HG03095 (cell line): ENCODE results near the gene TTLL12.
A peak's percentile ranks its signal among the peaks of the same experiment; 100 is the strongest.

Experiments
- ATAC-seq: cut with Tn5 transposase; IDR thresholded peaks from one replicate; pipeline ENCODE4 v1.9.1; 2021; ENCODE audit warnings: moderate library complexity; ENCODE audit not compliant: unreplicated experiment

TTLL12 gene

DNA sequence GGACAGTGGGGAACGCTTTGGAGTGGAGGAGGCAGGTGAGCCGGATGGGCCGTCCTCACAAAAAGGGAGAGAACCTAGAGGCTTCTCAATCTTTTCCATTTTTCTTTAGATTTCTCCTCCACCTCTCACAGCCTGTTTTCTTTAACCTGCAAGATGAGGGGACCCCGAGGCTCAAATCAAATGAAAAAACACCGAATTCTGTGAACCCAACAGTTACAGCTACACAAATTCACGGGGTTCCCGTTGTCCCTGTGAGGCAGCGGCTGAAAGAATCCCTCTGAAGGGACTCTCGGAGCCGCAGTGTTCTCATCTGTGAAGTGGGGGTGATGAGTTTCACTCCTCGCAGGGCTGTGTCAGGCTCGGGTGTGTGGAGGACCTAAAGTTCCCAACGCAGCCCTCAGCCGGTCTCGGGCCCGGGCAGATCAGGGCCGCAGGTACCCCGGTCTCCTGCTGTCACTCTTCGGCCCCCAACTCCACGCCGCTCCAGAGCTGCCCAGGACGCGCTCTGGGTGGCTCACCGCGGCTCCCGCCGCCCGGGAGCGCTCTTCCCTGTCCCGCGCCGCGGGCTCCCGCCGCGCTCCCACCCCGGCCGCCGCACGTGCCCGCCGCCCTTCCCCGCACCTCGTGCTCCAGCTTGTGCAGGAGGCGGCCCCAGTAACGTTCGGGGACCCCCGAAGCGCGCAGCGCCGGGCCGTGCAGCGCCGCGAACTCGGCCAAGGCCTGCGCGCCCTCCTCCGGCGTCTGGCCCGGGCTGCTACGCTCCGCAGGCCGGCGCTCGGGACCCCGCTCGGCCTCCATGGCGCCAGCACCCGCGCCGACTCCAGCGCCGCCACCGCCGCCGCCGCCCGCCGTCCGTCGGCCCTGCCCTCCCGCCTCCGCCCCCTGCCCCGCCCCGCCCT, at the start of gene TTLL12:
TSS of gene TTLL12 (minus strand) at position 863 of the 899 bp plus-strand sequence. CDS start at position 798, 65 bp downstream.
- peak; percentile 44 for ATAC-seq

- ATAC-seq, result no peak
Measured at GRCh38 chr22:43235445-43236409, 48.8 kb upstream of the TTLL12 start.

- no peak for ATAC-seq
Measured at GRCh38 chr22:43234264-43234988, 47.5 kb upstream of the TTLL12 start.

DNA sequence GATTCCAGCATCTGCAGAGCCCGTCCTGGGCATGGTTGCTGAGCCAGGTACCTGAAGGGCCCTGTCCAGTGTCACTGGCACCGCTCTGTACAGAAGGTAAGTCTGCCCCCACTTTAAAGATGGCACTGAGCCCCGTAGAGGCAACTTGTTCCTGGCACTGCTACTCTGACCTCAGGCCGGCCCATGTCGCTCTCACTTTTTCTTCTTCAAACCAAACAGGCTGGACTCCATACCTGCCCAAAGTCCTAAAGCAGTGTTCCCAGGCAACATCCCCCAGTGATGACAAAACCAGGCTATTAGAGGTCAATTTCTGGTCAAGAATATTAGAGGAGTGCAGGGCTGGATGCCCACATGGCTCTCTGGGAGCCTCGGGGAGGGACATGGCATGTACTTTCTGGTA, 46.6 kb upstream of the TTLL12 start:
- ATAC-seq, result no peak

DNA sequence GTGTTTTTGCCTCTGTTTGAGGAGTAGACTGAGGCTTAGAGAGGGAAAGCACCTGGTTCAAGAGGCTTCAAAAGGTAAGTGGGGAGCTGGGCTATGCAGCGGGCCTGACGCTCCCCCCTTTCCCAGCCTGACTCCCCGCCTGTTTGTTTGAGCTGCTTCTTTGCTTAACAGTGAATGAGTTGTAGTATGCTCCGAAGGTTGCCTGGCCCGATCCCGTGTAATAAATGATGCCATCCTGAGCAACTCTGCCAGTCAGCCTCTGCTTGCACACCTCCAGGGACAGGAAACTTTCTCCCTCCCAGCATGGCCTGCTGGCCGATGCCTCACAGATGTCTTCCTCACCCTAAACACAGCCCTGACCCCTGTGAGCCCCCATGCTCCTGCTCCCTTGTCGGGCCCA, 45.5 kb upstream of the TTLL12 start:
- no peak for ATAC-seq

GRCh38 chr22:43231724-43232034, 44.7 kb upstream of the TTLL12 start:
- ATAC-seq, result no peak

DNA sequence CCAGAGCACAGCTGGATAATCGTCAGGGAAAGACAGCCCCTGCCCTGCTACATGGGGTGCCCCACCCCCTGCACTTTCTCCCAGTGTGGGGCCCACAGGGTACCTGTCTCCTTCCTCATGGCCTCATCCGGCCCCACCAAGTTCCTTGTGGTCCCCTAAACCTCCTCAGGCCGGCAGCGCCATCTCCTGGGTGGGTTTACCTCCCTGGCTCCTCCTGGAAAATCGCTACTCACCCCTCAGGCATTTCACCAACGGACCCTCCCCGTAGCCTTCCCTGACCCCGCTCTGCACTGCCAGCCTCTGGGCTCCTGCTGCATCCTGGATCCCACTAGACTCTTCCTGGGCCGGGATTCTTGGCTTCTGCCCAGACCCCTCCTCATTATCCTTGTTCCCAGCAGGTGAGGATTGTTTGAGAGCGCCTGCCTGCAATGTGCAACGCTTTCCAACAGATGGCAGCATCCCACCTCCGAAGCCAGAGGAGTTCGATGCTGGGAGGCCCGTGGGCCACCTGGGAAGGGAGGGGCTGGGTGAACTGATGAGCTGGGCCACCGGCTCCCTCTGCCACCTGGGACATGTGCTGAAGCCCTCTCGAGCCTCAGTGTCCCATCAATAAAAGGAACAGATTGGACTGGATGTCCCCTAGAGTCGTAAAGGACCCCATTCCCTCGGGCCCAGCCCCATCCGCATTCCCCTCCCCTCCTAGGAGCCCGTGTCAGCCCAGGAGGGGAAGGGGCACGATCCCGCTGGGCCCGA, 44.2 kb upstream of the TTLL12 start:
- no peak for ATAC-seq

GRCh38 chr22:43230571-43230970, 43.6 kb upstream of the TTLL12 start:
- no peak for ATAC-seq

DNA sequence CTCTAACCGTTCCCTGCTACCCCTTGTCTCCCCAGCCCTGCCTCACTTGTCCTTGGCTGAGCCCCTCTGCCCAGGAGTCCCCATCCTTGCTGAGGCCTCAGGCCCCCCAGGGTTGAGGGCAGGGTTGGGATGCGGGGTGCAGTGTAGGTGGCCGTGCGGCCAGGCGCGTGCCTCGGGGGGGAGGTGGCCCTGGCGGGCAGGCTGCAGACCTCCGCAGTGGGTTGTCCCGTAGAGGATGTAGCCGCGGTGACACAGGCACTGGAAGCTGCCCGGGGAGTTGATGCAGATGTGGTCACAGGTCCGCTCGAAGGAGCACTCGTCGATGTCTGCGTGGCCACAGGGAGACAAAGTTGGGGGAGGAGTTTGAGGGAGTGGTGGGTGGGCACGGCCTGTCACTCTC, 41.9 kb upstream of the TTLL12 start:
- no peak for ATAC-seq

- no peak for ATAC-seq
Measured at GRCh38 chr22:43228330-43228729, 41.4 kb upstream of the TTLL12 start.

GRCh38 chr22:43227239-43227630, 40.3 kb upstream of the TTLL12 start:
- no peak for ATAC-seq

- no peak for ATAC-seq
Measured at GRCh38 chr22:43226377-43227238, 39.7 kb upstream of the TTLL12 start.

DNA sequence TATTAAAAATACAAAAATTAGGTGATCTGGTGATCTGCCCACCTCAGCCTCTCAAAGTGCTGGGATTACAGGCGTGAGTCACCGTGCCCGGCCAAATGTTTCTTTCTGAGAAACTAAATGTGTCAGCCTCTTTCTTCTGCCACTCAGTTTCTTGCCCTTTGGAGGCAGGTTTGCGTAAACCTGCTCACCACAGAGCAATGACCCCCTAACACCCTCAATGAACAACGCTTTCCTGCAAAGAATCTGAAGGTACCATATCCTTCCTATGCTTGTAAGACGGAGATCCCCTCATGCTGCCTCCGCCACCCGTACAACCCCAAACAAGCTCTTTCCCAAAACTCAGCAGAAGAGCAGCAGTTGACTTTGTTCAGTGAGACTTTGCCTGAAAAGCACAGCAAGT, 38.7 kb upstream of the TTLL12 start:
- no peak for ATAC-seq

DNA sequence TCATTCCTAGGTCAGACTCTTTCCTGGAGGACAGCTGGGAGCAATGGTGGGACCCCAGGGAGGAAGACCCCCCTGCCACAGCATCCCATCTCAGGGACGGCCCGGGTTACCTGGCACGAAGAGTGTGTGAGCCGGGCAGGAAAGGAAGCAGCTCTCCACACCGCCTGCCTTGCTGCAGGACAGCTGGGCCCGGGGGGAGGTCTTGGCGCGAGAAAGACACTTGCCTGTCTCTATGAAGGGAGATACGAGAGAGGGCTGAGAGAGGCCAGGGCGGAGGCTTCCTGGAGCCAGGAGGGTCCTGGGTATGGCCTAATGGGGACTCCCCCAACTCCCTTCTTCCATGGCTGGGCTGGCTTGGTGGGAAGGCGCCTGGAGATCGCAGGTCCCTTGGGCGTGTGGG, 36.1 kb upstream of the TTLL12 start:
- ATAC-seq, result no peak

- ATAC-seq, result no peak
Measured at GRCh38 chr22:43222262-43222661, 35.3 kb upstream of the TTLL12 start.

DNA sequence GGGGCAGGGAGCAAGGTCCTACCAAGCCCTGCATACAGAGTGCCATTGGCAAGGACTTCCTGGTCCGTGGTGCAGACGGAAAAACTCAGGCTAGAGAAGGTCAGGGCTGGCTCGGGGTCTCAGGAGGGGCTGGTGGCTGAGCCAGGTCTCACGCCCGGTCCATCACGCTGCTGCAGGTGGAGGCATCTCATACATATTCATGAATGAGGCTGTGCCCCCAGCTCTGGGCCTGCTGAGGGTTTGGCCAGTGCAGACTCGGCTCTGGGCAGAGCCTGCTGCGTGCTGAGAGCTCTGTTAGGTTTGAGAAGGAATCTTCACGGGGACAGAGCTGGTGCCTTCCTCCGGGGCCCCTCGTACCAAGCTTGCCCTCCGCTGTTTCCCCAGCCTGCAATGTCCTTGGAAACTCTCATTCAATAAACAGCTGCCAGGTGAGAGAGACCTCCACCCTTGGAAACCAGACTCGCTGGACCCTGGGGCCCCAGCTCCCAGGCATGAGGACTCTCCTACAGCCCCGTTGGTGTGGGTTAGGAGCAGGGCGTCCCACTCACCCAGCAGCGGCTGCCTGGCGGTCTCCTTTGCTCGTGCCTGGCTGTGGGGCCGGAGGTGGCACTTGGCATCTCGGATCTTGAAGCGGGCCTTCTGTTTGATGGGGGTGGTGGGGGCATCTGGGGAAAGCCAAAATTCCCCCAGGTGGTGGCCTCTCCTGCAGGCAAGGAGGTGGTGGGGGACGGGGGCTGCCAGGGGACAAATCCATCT, 33.9 kb upstream of the TTLL12 start:
- no peak for ATAC-seq

- ATAC-seq, result no peak
Measured at GRCh38 chr22:43218786-43219185, 31.9 kb upstream of the TTLL12 start.

GRCh38 chr22:43217285-43218030, 30.5 kb upstream of the TTLL12 start:
- ATAC-seq, result no peak
